IMR-90 (cell line): ENCODE results near the gene CYP39A1. TPM values are rescaled to one million over a fixed set of nuclear protein-coding genes. Genes with fewer than 3 reads are reported as not detected.

Experiments used
- ATAC-seq: fragments of 200-7000 bp; cut with Tn5 transposase; 2 replicates; pipeline ENCODE4 v1.9.1; 2020; ENCODE audit warnings: low read depth, mild to moderate bottlenecking, moderate library complexity
- BruUV-seq: library from RNA; stranded (reverse); fragments of 400-500 nt; replicated peaks from 2 replicates; lab custom pipeline; 2021; lab: Mats Ljungman, UMichigan
- CTCF ChIA-PET: fragments of 300-600 bp; formaldehyde crosslinking; extraction: SDS; loops from one replicate; lab custom pipeline; 2021; ENCODE audit warnings: antibody characterized with exemption; lab: Yijun Ruan, JAX
- POLR2A ChIA-PET: fragments of 300-600 bp; sonication (Branson Sonifier 250); formaldehyde crosslinking; loops from one replicate; lab custom pipeline; 2022; ENCODE audit warnings: antibody characterized with exemption; ENCODE audit not compliant: unreplicated experiment; lab: Charles Lee
- DNase-seq: peaks from one replicate; pipeline ENCODE4 v3.0.0; 2013
- H2AFZ ChIP-seq: replicated peaks from 2 replicates; pipeline ENCODE3; 2013; ENCODE audit warnings: low read length, mild to moderate bottlenecking; ENCODE audit not compliant: poor library complexity
- H2AK5ac ChIP-seq: 2 replicates; pipeline ENCODE4 v1.6.1; 2013; ENCODE audit warnings: low read depth, low read length, inconsistent platforms
- H2AK9ac ChIP-seq: replicated peaks from 2 replicates; pipeline ENCODE3; 2013; ENCODE audit warnings: mild to moderate bottlenecking, low read depth, low read length, moderate library complexity; ENCODE audit not compliant: poor library complexity
- H2BK120ac ChIP-seq: 2 replicates; pipeline ENCODE4 v1.6.1; 2013; ENCODE audit warnings: low read depth, low read length, inconsistent platforms
- H2BK15ac ChIP-seq: 3 replicates; pipeline ENCODE4 v1.6.1; 2013; ENCODE audit warnings: low read depth, low read length, inconsistent platforms
- H2BK20ac ChIP-seq: 2 replicates; pipeline ENCODE4 v1.6.1; 2013; ENCODE audit warnings: low read depth, mild to moderate bottlenecking, inconsistent platforms, low read length, moderate library complexity
- H2BK5ac ChIP-seq: 2 replicates; pipeline ENCODE4 v1.6.1; 2013; ENCODE audit warnings: mild to moderate bottlenecking, low read depth, low read length, inconsistent platforms; ENCODE audit not compliant: poor library complexity, severe bottlenecking
- H3K14ac ChIP-seq: replicated peaks from 2 replicates; pipeline ENCODE4 v1.6.1; 2013; ENCODE audit warnings: low read depth, low read length, inconsistent platforms
- H3K18ac ChIP-seq: 2 replicates; pipeline ENCODE4 v1.6.1; 2013; ENCODE audit warnings: low read depth, low read length, control low read depth
- H3K23ac ChIP-seq: 2 replicates; pipeline ENCODE4 v1.6.1; 2013; ENCODE audit warnings: low read depth, low read length, inconsistent platforms
- H3K27ac ChIP-seq: 2 replicates; pipeline ENCODE4 v1.5.1; 2013; ENCODE audit warnings: mild to moderate bottlenecking, control low read depth, low read length; ENCODE audit not compliant: insufficient read depth
- H3K27me3 ChIP-seq: 2 replicates; pipeline ENCODE4 v1.6.1; 2013; ENCODE audit warnings: low read length; ENCODE audit not compliant: control insufficient read depth, insufficient read depth
- H3K36me3 ChIP-seq: 2 replicates; pipeline ENCODE4 v1.6.1; 2013; ENCODE audit warnings: low read length, mixed read lengths; ENCODE audit not compliant: control insufficient read depth, insufficient read depth
- H3K4ac ChIP-seq: 2 replicates; pipeline ENCODE4 v1.6.1; 2013; ENCODE audit warnings: low read depth, low read length, inconsistent platforms
- H3K4me1 ChIP-seq: 2 replicates; pipeline ENCODE4 v1.6.1; 2013; ENCODE audit warnings: low read length, mixed read lengths; ENCODE audit not compliant: control insufficient read depth, insufficient read depth
- H3K4me2 ChIP-seq: 2 replicates; pipeline ENCODE4 v1.6.1; 2013; ENCODE audit warnings: low read depth, mild to moderate bottlenecking, control low read depth, low read length, moderate library complexity
- H3K4me3 ChIP-seq: 2 replicates; pipeline ENCODE4 v1.5.1; 2013; ENCODE audit warnings: low read depth, mild to moderate bottlenecking, control low read depth, low read length, moderate library complexity; ENCODE audit not compliant: insufficient read depth
- H3K56ac ChIP-seq: 2 replicates; pipeline ENCODE4 v1.6.1; 2013; ENCODE audit warnings: low read length, inconsistent platforms; ENCODE audit not compliant: insufficient read depth; ENCODE audit errors: extremely low read depth
- H3K79me1 ChIP-seq, 2 experiments: 2 replicates each; pipeline ENCODE4 v1.6.1; 2013; ENCODE audit warnings: low read length in 2 of 2, inconsistent platforms in 1 of 2, low read depth in 1 of 2
- H3K9ac ChIP-seq: 2 replicates; pipeline ENCODE4 v1.6.1; 2013; ENCODE audit warnings: low read depth, low read length, control low read depth
- H3K9me1 ChIP-seq: 2 replicates; pipeline ENCODE4 v1.6.1; 2013; ENCODE audit warnings: low read length, inconsistent platforms; ENCODE audit not compliant: insufficient read depth
- H3K9me3 ChIP-seq: 2 replicates; pipeline ENCODE4 v1.6.1; 2013; ENCODE audit warnings: low read length; ENCODE audit not compliant: control insufficient read depth, insufficient read depth
- H4K20me1 ChIP-seq: 2 replicates; pipeline ENCODE4 v1.6.1; 2013; ENCODE audit warnings: low read length, inconsistent platforms; ENCODE audit not compliant: insufficient read depth
- H4K5ac ChIP-seq: 2 replicates; pipeline ENCODE4 v1.6.1; 2013; ENCODE audit warnings: mild to moderate bottlenecking, low read depth, low read length, control low read depth
- H4K8ac ChIP-seq, 2 experiments: 2 replicates each; pipeline ENCODE4 v1.6.1; 2013; ENCODE audit warnings: low read depth in 2 of 2, low read length in 2 of 2, control low read depth in 1 of 2, inconsistent platforms in 1 of 2
- H4K91ac ChIP-seq: 2 replicates; pipeline ENCODE4 v1.6.1; 2013; ENCODE audit warnings: low read depth, low read length, inconsistent platforms; ENCODE audit not compliant: insufficient read depth
- CHD1 ChIP-seq: IDR thresholded peaks from 2 replicates; pipeline ENCODE4 v1.6.1; 2012; ENCODE audit warnings: low read depth, low read length, improper control_type of control experiment
- ELK1 ChIP-seq: fragments of 150-350 bp; IDR thresholded peaks from 2 replicates; pipeline ENCODE4 v1.6.1; 2016; ENCODE audit warnings: low read depth, mild to moderate bottlenecking, low read length, moderate library complexity, borderline replicate concordance
- MAZ ChIP-seq: IDR thresholded peaks from 2 replicates; pipeline ENCODE4 v1.6.1; 2012; ENCODE audit warnings: low read depth, mild to moderate bottlenecking, low read length, improper control_type of control experiment, moderate library complexity, borderline replicate concordance
- MXI1 ChIP-seq: IDR thresholded peaks from 2 replicates; pipeline ENCODE4 v1.6.1; 2012; ENCODE audit warnings: low read depth, mild to moderate bottlenecking, low read length, moderate library complexity, borderline replicate concordance
- POLR2A ChIP-seq: IDR thresholded peaks from 2 replicates; pipeline ENCODE4 v1.6.1; 2012; ENCODE audit warnings: mild to moderate bottlenecking, low read depth, low read length
- USF2 ChIP-seq: fragments of 150-350 bp; IDR thresholded peaks from 2 replicates; pipeline ENCODE4 v1.6.1; 2017; ENCODE audit warnings: mild to moderate bottlenecking, antibody characterized with exemption, low read length, low read depth
- WGBS, 2 experiments: methylation state at CpG; one replicate each; pipeline versions ENCODE4 v1.1.5 to v1.1.7; 2013; ENCODE audit warnings: missing lambda C conversion rate in 2 of 2; ENCODE audit not compliant: insufficient read length in 1 of 2; ENCODE audit errors: extremely low coverage in 2 of 2; 5-methylcytosine and 5-hydroxymethylcytosine counted together
- dilution Hi-C: fragments of 300-500 bp; cut with HindIII; formaldehyde crosslinking; loops from one replicate; pipeline ENCODE4 v1.14.3; 2018; ENCODE audit warnings: low sequenced_read_pairs; ENCODE audit not compliant: unreplicated experiment
- in situ Hi-C: fragments of 300-500 bp; cut with MboI; formaldehyde crosslinking; loops from 3 replicates; pipeline ENCODE4 v1.14.3; 2019; ENCODE audit warnings: low sequenced_read_pairs, inconsistent platforms, mixed read lengths
- intact Hi-C: fragments of 100-400 bp; cut with micrococcal nuclease; formaldehyde crosslinking; loops from 2 replicates; pipeline ENCODE4 v1.10.0; 2022
- polyA plus RNA-seq, 3 experiments: library from polyadenylated mRNA; depleted of rRNA; stranded (reverse); fragments of >200 nt; gene quantifications; 2 replicates each; pipeline ENCODE4 v1.2.3, GENCODE V29; 2012; ENCODE audit warnings: low replicate concordance in 1 of 3
- total RNA-seq: library from RNA; depleted of rRNA; stranded (reverse); fragments of >200 nt; gene quantifications from 2 replicates; pipeline ENCODE4 v1.2.3, GENCODE V29; 2012

CYP39A1 gene
- total and polyA plus RNA-seq, 2 of the 4 experiments (the other 2 are of a cell fraction), result 0.03 TPM; not detected in 1

DNA sequence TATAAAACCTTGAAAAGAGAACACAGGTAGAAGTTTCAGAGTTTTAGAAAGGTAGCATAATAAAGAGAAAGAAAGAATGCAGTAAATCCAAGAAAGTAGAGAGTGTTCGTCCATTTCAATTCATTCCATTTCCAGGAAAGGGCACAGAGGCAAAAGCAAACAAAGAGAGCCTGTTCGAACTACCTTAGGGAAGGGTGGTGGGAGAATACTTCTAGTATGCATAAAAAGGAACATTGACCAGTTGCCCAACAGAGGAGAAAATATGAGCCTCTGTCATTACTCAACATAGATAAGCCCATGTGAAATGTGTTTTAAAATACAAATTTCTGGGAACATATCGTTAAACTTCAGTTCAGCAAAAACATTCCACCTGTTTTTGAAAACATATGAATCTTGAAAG lies 60.6 kb downstream of the CYP39A1 start:
- Histone ChIP-seq H4K8ac (no peak overlapping the region), H3K18ac (no peak overlapping the region), H3K9me3 (no peaks in the 10 kb centered on the region), H3K4me1 (no peaks in the 10 kb centered on the region), H3K27ac (no peak overlapping the region), H2BK120ac (no peak overlapping the region), H3K9ac (no peak overlapping the region), H3K27me3 (no peaks in the 10 kb centered on the region), H3K79me1 (no peaks in the 10 kb centered on the region), H4K91ac (no peak overlapping the region), H4K20me1 (no peaks in the 10 kb centered on the region), H3K14ac (no peak overlapping the region), H3K23ac (no peak overlapping the region), H3K9me1 (no peaks in the 10 kb centered on the region), H2BK15ac (no peak overlapping the region), H4K5ac (no peak overlapping the region), H2AK5ac (no peak overlapping the region), H3K4ac (no peak overlapping the region), H3K4me3 (no peak overlapping the region), H2AK9ac (no peak overlapping the region), H2AFZ (no peak overlapping the region), H3K36me3 (no peaks in the 10 kb centered on the region), H2BK20ac (no peak overlapping the region), H2BK5ac (no peak overlapping the region), H3K4me2 (no peak overlapping the region), H3K56ac (no peak overlapping the region)
- ChIA-PET CTCF (no interaction called here), POLR2A (no interaction called here)
- no CpG with 5 or more reads among the region's 3 CpGs for WGBS, 2 experiments
- DNase-seq (no peak), ATAC-seq (no peak)
- no TSS peak for BruUV-seq
- in situ Hi-C loops (no loop called here), intact Hi-C loops (no loop called here), dilution Hi-C loops (no loop called here)
- no peak for TF ChIP-seq USF2
- TF ChIP-seq POLR2A, result no peak
- no peak for TF ChIP-seq ELK1
- TF ChIP-seq MAZ, result no peak
- TF ChIP-seq CHD1, result no peak
- TF ChIP-seq MXI1, result no peak
